DOHH2 (cell line): ENCODE results near the gene DSCAML1.

Source experiments
- EZH2phosphoT487 ChIP-seq: fragments of 200-600 bp; sonication (generic); IDR thresholded peaks from 2 replicates; pipeline ENCODE4 v1.6.1; 2017; ENCODE audit warnings: borderline replicate concordance, mild to moderate bottlenecking, antibody characterized with exemption, low read length, moderate library complexity, mixed read lengths
- TF ChIP-seq, protein P1 (sequence below): fragments of 200-600 bp; sonication (generic); IDR thresholded peaks from one replicate; pipeline ENCODE4 v1.5.1; 2014; ENCODE audit warnings: antibody characterized with exemption, mild to moderate bottlenecking, low read depth, low read length; ENCODE audit not compliant: poor library complexity, severe bottlenecking

DNA sequence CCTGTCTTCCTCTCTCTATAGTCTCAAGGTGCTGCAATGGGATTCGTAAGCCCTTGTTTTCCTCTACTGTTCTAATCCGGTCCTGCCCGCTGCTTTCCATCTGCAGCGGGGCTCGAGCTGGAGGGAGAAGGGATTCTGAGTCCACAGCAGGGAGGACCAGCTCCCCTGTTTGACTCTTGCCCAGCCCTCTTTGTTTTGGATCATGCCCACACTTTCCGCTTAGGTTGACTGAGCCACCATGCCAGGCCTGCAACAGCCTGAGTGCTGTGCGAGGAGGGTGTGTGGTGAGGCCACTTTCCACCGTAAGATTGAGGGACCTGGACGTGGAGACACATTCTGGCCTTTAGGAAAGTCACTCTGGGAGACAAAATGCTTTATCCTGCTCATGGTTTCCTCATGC, 411.1 kb downstream of the DSCAML1 start:
- TF ChIP-seq, protein P1, sequence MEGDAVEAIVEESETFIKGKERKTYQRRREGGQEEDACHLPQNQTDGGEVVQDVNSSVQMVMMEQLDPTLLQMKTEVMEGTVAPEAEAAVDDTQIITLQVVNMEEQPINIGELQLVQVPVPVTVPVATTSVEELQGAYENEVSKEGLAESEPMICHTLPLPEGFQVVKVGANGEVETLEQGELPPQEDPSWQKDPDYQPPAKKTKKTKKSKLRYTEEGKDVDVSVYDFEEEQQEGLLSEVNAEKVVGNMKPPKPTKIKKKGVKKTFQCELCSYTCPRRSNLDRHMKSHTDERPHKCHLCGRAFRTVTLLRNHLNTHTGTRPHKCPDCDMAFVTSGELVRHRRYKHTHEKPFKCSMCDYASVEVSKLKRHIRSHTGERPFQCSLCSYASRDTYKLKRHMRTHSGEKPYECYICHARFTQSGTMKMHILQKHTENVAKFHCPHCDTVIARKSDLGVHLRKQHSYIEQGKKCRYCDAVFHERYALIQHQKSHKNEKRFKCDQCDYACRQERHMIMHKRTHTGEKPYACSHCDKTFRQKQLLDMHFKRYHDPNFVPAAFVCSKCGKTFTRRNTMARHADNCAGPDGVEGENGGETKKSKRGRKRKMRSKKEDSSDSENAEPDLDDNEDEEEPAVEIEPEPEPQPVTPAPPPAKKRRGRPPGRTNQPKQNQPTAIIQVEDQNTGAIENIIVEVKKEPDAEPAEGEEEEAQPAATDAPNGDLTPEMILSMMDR, result no peak
- TF ChIP-seq EZH2phosphoT487, result no peak
